ENCODE results near the gene LCP1. TPM values are rescaled to one million over a fixed set of nuclear protein-coding genes. Genes with fewer than 3 reads are reported as not detected.

The LCP1 gene
- total RNA-seq, 1 experiment from 2014 or later: 9.1 TPM

GRCh38 chr13:46122304-46122703 lies 59.7 kb downstream of the LCP1 start:
- TF ChIP-seq EZH2 (IDR thresholded peaks at IDR 0.05; ENCODE audit: borderline replicate concordance, low read depth, low read length, poor library complexity, severe bottlenecking) (no peak), CTCF (conservative IDR thresholded peaks at IDR 0.05; ENCODE audit: low read depth, low read length) (no peak)
- ChIA-PET CTCF (no interaction called here), POLR2A (ENCODE audit: low non-redundant PET) (no interaction called here)
- Histone ChIP-seq H3K9me3 (ENCODE audit: low read depth, low read length, poor library complexity, severe bottlenecking) (no peaks in the 10 kb centered on the region), H3K4me3 (ENCODE audit: low read depth, low read length, poor library complexity, severe bottlenecking) (peak overlapping the region; percentile 35), H3K4me1 (ENCODE audit: insufficient read depth, low read length, poor library complexity, severe bottlenecking) (peaks cover 100% of the 10 kb centered on the region), H3K36me3 (ENCODE audit: insufficient read depth, low read length, poor library complexity, severe bottlenecking) (no peaks in the 10 kb centered on the region), H3K27ac (ENCODE audit: low read depth, low read length, poor library complexity, severe bottlenecking) (peak overlapping the region; percentile 99), H3K27me3 (replicated peaks; ENCODE audit: insufficient read depth, low read depth, low read length, poor library complexity) (no peaks in the 10 kb centered on the region)
- no TSS peak for BruUV-seq (replicated peaks)
- no peak for DNase-seq (ENCODE audit: low spot score)
- intact Hi-C loops (cut with micrococcal nuclease; ENCODE audit: unreplicated experiment): loop anchor here (10.0 kb wide), 1 partner anchor 318 kb away; no protein-coding TSS in a partner anchor

DNA sequence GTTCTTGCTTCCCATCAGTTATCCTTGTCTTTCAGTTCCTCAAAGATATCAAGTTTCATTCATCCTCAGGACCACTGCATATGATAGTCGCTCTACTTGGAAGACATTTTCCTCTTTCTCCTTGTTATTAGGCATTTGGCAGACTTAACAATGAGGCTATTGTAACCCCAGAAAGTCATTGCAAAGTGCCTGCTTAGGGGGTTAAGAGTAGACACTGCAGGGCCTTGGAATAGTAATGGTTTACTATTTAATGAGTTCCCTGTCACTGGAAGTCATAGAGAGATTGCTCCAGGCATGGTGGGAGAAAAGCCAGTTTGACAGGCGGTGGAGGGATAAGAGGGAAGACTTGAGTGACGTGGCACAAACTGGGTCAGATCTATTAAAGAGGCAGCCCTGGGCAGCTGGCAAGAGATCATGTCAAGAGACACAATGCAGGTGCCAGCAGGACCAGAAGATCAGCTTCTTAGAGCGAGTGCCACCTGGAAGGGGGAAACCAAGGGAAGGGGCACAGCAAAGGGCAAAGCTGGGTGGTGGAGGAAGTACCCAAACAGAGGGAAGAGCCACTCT lies 60.3 kb downstream of the LCP1 start:
- TF ChIP-seq CTCF (conservative IDR thresholded peaks at IDR 0.05; ENCODE audit: low read depth, low read length): no peak
- TF ChIP-seq EZH2 (IDR thresholded peaks at IDR 0.05; ENCODE audit: borderline replicate concordance, low read depth, low read length, poor library complexity, severe bottlenecking): no peak
- ChIA-PET POLR2A (ENCODE audit: low non-redundant PET) (no interaction called here), CTCF (no interaction called here)
- BruUV-seq (replicated peaks): no TSS peak
- Histone ChIP-seq H3K27me3 (replicated peaks; ENCODE audit: insufficient read depth, low read depth, low read length, poor library complexity) (no peaks in the 10 kb centered on the region), H3K27ac (ENCODE audit: low read depth, low read length, poor library complexity, severe bottlenecking) (peak overlapping the region; percentile 99), H3K9me3 (ENCODE audit: low read depth, low read length, poor library complexity, severe bottlenecking) (no peaks in the 10 kb centered on the region), H3K4me3 (ENCODE audit: low read depth, low read length, poor library complexity, severe bottlenecking) (no peak overlapping the region), H3K36me3 (ENCODE audit: insufficient read depth, low read length, poor library complexity, severe bottlenecking) (no peaks in the 10 kb centered on the region), H3K4me1 (ENCODE audit: insufficient read depth, low read length, poor library complexity, severe bottlenecking) (peaks cover 95% of the 10 kb centered on the region)
- intact Hi-C loops (cut with micrococcal nuclease; ENCODE audit: unreplicated experiment): loop anchor here (2.0 to 10.0 kb wide), 2 partner anchors 317 to 801 kb away; no protein-coding TSS in a partner anchor
- DNase-seq (ENCODE audit: low spot score): no peak

DNA sequence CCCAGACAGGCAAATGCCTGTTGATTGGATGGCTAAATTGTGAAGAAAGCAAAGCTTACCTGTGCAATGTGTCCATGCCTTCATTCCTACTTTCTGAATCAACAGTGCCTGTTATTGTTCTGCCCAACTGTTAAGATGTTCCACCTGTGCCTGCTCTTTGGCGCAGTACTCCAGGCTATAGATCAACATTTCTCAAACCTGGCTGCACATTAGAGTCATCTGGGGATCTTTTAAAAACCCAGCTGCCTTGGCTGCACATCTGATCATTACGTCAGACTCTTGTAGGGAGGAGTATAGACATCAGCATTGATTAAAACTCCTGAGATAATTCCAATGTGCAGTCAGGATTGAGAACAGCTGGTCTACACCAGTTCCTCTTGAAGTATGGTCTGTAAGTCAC lies 60.9 kb downstream of the LCP1 start:
- TF ChIP-seq CTCF (conservative IDR thresholded peaks at IDR 0.05; ENCODE audit: low read depth, low read length) (no peak), EZH2 (IDR thresholded peaks at IDR 0.05; ENCODE audit: borderline replicate concordance, low read depth, low read length, poor library complexity, severe bottlenecking) (no peak)
- POLR2A ChIA-PET (ENCODE audit: low non-redundant PET): no interaction called here
- intact Hi-C loops (cut with micrococcal nuclease; ENCODE audit: unreplicated experiment): loop anchor here (2.0 to 10.0 kb wide), 2 partner anchors 316 to 800 kb away; no protein-coding TSS in a partner anchor
- H3K27ac ChIP-seq (ENCODE audit: low read depth, low read length, poor library complexity, severe bottlenecking): peak overlapping the region; percentile 99
- no peaks in the 10 kb centered on the region for H3K27me3 ChIP-seq (replicated peaks; ENCODE audit: insufficient read depth, low read depth, low read length, poor library complexity)
- no peaks in the 10 kb centered on the region for H3K9me3 ChIP-seq (ENCODE audit: low read depth, low read length, poor library complexity, severe bottlenecking)
- CTCF ChIA-PET: no interaction called here
- H3K4me3 ChIP-seq (ENCODE audit: low read depth, low read length, poor library complexity, severe bottlenecking): no peak overlapping the region
- DNase-seq (ENCODE audit: low spot score): no peak
- no peaks in the 10 kb centered on the region for H3K36me3 ChIP-seq (ENCODE audit: insufficient read depth, low read length, poor library complexity, severe bottlenecking)
- no TSS peak for BruUV-seq (replicated peaks)
- H3K4me1 ChIP-seq (ENCODE audit: insufficient read depth, low read length, poor library complexity, severe bottlenecking): peaks cover 92% of the 10 kb centered on the region

All from A673 (cell line).